ENCODE data around the gene FCHSD2. TPM values are rescaled to one million over a fixed set of nuclear protein-coding genes. Genes with fewer than 3 reads are reported as not detected.

Gene FCHSD2
- 10 to 100 TPM; 15.4 to 37.8 (median 31.9) TPM for total RNA-seq

DNA sequence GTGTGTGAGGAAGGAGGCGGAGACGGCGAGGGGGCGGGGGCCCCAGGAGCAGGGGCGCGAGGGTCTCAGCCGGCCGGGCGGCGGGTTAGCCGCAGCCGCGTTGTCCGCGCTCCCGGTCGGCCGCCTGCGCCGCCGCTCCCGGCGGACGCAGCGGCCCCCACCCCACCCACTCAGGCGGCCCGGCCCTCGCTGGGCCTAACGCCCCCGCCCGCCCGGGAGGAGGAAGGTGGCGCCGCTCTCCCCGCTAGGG lies at the start of gene FCHSD2:
TSS of gene FCHSD2 (minus strand) at position 191 of the 250 bp plus-strand sequence. CDS start 441 bp downstream, outside the sequence.
- ATAC-seq (ENCODE audit: low FRiP score) (no peak), DNase-seq (ENCODE audit: low spot score) (no peak)
- TF ChIP-seq, protein P1, sequence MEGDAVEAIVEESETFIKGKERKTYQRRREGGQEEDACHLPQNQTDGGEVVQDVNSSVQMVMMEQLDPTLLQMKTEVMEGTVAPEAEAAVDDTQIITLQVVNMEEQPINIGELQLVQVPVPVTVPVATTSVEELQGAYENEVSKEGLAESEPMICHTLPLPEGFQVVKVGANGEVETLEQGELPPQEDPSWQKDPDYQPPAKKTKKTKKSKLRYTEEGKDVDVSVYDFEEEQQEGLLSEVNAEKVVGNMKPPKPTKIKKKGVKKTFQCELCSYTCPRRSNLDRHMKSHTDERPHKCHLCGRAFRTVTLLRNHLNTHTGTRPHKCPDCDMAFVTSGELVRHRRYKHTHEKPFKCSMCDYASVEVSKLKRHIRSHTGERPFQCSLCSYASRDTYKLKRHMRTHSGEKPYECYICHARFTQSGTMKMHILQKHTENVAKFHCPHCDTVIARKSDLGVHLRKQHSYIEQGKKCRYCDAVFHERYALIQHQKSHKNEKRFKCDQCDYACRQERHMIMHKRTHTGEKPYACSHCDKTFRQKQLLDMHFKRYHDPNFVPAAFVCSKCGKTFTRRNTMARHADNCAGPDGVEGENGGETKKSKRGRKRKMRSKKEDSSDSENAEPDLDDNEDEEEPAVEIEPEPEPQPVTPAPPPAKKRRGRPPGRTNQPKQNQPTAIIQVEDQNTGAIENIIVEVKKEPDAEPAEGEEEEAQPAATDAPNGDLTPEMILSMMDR (IDR thresholded peaks at IDR 0.05), result no peak

DNA sequence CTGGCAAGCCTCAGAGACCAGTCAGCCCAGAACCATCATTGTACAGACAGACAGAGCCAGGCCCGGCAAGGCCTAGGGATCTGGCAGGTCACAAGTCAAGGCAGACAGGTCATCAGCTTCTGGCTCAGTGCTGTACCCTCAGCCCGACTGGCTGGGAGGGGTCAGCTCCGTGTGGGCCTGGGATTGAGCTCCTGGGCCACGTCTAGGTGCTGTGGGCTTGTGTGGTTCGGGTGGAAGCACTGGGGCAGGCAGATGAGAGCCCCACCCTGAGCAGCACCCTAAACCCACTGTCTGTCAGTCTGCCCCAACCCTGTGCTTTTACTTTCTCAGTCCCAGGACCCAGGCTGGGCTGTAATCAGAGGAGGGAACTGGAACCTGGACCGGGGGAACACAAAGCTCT lies 49.0 kb upstream of the FCHSD2 start:
- TF ChIP-seq, protein P1 (IDR thresholded peaks at IDR 0.05), result no peak
- DNase-seq (ENCODE audit: low spot score) (no peak), ATAC-seq (ENCODE audit: low FRiP score) (no peak)

DNA sequence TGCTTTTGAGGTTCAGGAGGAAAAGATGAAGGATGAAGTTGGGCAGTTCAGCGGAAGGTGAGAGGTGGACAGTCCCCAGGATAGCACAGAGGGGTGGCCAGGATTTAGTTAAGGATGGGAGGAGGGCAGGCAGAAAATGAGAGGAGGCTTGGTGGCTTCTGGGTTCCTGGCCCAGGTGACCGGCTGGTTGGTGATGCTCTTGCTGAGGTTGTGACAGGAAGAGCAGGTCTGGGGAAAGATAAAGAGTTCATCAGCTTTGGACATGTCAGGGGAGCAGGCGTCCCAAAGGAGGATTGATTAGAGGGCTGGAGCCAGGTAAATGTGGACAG lies 48.4 kb upstream of the FCHSD2 start:
- TF ChIP-seq, protein P1 (IDR thresholded peaks at IDR 0.05), result no peak
- ATAC-seq (ENCODE audit: low FRiP score) (no peak), DNase-seq (ENCODE audit: low spot score) (no peak)

DNA sequence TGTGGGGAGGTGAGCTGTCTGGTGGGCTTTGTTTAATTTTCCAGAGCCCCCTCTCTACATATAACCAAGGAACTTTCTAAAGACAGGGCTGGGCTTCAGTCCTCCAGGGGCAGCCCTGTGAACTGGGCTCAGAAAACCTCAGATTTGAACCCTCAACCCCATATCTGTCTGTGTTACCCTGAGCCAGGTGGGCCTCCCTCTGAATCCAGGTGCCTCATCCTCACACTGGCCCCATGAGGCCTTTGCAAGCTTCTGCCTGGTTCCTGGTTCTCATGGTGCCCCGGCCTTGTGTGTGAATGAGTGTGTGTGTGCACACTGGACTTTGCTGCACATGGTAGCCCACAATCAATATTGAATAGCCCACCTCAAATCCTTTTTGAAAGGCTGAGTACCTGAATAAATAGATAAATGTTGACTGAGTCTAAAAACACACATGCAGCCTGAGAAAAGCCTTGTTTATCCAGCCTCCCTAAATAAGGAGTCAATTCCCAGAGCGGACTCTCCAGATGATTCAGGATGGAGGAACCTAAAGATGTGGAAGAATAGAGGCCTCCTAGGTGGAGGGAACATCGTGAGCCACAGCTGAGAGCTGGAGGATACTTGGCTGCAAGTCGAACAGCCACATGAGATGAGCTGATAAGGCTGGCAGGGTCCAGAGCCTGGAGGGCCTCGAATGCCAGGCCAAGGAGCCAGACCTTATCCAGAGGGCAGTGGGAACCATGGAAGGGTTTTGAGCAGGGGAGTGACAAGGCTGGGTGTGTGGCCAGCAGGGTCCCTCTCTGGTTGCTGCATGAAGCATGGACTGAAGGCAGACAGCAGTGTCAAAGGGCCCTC lies 47.8 kb upstream of the FCHSD2 start:
- DNase-seq (ENCODE audit: low spot score) (no peak), ATAC-seq (ENCODE audit: low FRiP score) (no peak)
- TF ChIP-seq, protein P1 (IDR thresholded peaks at IDR 0.05), result no peak

DNA sequence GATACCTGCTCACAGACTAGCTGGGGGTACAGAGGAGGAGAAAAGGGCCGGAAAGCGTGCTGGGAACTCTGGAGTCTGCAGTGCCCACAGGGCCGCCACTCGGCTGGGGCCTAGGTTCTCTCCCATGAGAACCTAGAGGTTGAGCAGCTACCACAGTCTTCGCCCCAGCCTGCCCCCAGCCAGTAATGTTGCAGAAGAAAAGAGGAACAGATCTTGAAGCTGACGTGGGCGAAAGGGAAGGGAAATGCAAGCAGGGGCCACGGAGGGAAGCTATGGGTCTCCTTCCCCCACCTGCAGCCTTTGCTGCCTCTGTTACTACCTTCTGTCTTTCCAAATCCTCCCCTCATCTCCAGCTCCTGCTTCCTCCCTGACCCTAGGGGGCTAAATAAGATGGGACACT lies 47.2 kb upstream of the FCHSD2 start:
- no peak for DNase-seq (ENCODE audit: low spot score)
- no peak for ATAC-seq (ENCODE audit: low FRiP score)
- TF ChIP-seq, protein P1 (IDR thresholded peaks at IDR 0.05), result no peak

DNA sequence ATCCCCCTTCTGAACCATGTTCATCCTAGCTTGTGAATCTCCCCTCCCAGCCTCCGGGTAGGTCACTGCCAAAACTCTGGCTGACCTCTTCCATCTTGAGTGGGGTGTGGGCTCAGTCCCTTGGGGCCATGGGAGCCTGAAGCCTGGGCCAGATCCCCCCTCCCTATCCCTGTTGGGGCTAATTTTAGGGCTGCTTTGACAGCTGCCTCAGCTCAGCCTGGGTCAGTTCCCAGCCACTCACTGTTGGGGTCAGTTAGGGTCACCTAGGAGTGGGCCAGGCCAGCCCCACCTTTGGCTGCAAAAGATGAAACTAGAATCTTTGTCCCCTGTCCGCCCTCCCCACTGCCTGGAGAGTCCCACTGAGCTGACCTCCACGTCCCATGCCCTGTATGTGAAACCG lies 46.2 kb upstream of the FCHSD2 start:
- DNase-seq (ENCODE audit: low spot score), result no peak
- TF ChIP-seq, protein P1 (IDR thresholded peaks at IDR 0.05), result no peak
- ATAC-seq (ENCODE audit: low FRiP score), result no peak

DNA sequence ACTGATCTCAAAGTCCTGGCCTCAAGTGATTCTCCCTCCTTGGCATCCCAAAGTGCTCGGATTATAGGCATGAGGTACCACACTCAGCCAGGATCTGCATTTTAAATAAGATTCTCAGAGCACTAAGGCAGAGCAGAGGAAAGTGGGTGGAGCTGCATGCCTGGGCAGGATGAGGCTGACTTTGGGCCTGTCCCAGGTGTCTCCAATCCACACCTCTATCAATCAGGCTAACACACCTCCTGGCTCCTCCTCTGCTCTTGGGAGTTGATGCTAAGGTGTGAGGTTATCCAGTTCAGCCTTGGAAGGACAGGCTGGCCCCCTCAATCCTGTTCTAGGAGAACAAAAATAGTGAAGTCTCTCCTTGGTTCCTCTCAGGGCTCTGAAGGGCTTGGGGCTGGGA lies 45.7 kb upstream of the FCHSD2 start:
- TF ChIP-seq, protein P1 (IDR thresholded peaks at IDR 0.05), result no peak
- no peak for DNase-seq (ENCODE audit: low spot score)
- ATAC-seq (ENCODE audit: low FRiP score), result no peak

Measured in omental fat pad (tissue), 4 donors.